ENCODE results near the gene PLEKHG5. TPM values are rescaled to one million over a fixed set of nuclear protein-coding genes. Genes with fewer than 3 reads are reported as not detected.

Gene PLEKHG5
- polyA plus RNA-seq, 2 of the 4 experiments (the other 2 are of a cell fraction) = 0.84 to 3.1 TPM

- TF ChIP-seq POLR2AphosphoS2 (conservative IDR thresholded peaks at IDR 0.05; ENCODE audit: low read length) (no peak), MAZ (IDR thresholded peaks at IDR 0.05; ENCODE audit: borderline replicate concordance, low read depth, low read length) (no peak), RCOR1 (IDR thresholded peaks at IDR 0.05; ENCODE audit: low read depth, low read length) (no peak), ZNF302 (CRISPR knock-in tag; IDR thresholded peaks at IDR 0.05) (no peak), RNF2 (IDR thresholded peaks at IDR 0.05; ENCODE audit: borderline replicate concordance, low read depth) (no peak), CEBPB (IDR thresholded peaks at IDR 0.05) (no peak)
- ATAC-seq (no peak), FAIRE-seq (no peak), DNase-seq (ENCODE audit: low read depth in 1 of 2, low spot score in 1 of 2) (no peak)
- no peak overlapping the region for H3K4me2 ChIP-seq
- H3K4me3 ChIP-seq = no peak overlapping the region
- no peak overlapping the region for H3K27ac ChIP-seq
- H3K4me1 ChIP-seq = no peaks in the 10 kb centered on the region; the same call in 2 of the 3 replicates
- WGBS (ENCODE audit: missing lambda C conversion rate) = 92% methylated on average over 11 of the region's 21 CpGs
- POLR2A ChIA-PET = no interaction called here
- CTCF ChIA-PET = interaction anchor here (0.8 to 1.3 kb wide), 2 partner anchors 8 to 11 kb away, joined by 3 to 6 read pairs; no protein-coding TSS in a partner anchor
- no peaks in the 10 kb centered on the region for H3K9me3 ChIP-seq
These were observed 25.9 kb downstream of the PLEKHG5 start for GRCh38 chr1:6465461-6466005.

- no peak overlapping the region for H3K4me3 ChIP-seq
- no peak overlapping the region for H3K27ac ChIP-seq
- no peak overlapping the region for H3K4me2 ChIP-seq
- ChIA-PET CTCF (interaction anchor here (0.6 to 0.8 kb wide), 2 partner anchors 9 to 79 kb away, joined by 3 read pairs; no protein-coding TSS in a partner anchor), POLR2A (no interaction called here)
- FAIRE-seq (no peak), ATAC-seq (no peak), DNase-seq (ENCODE audit: low read depth in 1 of 2, low spot score in 1 of 2) (no peak)
- TF ChIP-seq PBX3 (IDR thresholded peaks at IDR 0.05) (no peak), RAD21 (conservative IDR thresholded peaks at IDR 0.05 in 1 of 2, IDR thresholded peaks at IDR 0.05 in 1 of 2) (no peak)
- 88% methylated on average over 4 of the region's 5 CpGs for WGBS (ENCODE audit: missing lambda C conversion rate)
- H3K9me3 ChIP-seq = no peaks in the 10 kb centered on the region
- H3K4me1 ChIP-seq = no peaks in the 10 kb centered on the region; the same call in 2 of the 3 replicates
These were observed 26.6 kb downstream of the PLEKHG5 start for GRCh38 chr1:6464915-6465314.

GRCh38 chr1:6464514-6464836, 27.0 kb downstream of the PLEKHG5 start:
- no peak overlapping the region for H3K4me2 ChIP-seq
- H3K4me3 ChIP-seq = no peak overlapping the region
- TF ChIP-seq PHF8 (IDR thresholded peaks at IDR 0.05; ENCODE audit: borderline replicate concordance, low read depth) (no peak), BHLHE40 (IDR thresholded peaks at IDR 0.05; ENCODE audit: low read depth, low read length) (no peak), HEYL (CRISPR knock-in tag; IDR thresholded peaks at IDR 0.05) (no peak), EHMT2 (IDR thresholded peaks at IDR 0.05; ENCODE audit: low read depth) (no peak), HOXA7 (CRISPR knock-in tag; IDR thresholded peaks at IDR 0.05) (no peak), USF2 (IDR thresholded peaks at IDR 0.05) (no peak), KDM5A (IDR thresholded peaks at IDR 0.05) (no peak), ZNF302 (CRISPR knock-in tag; IDR thresholded peaks at IDR 0.05) (no peak), EHF (CRISPR knock-in tag; IDR thresholded peaks at IDR 0.05) (no peak), NFE2L2 (conservative IDR thresholded peaks at IDR 0.05; ENCODE audit: low read length) (no peak), RAD21 (conservative IDR thresholded peaks at IDR 0.05 in 1 of 2, IDR thresholded peaks at IDR 0.05 in 1 of 2) (no peak), HES2 (IDR thresholded peaks at IDR 0.05) (no peak), RFX5 (IDR thresholded peaks at IDR 0.05) (no peak), E2F6 (IDR thresholded peaks at IDR 0.05; ENCODE audit: borderline replicate concordance, low read depth) (no peak), CHD2 (IDR thresholded peaks at IDR 0.05; ENCODE audit: low read length, partially characterized antibody) (no peak), HDAC2 (IDR thresholded peaks at IDR 0.05) (no peak), SREBF2 (IDR thresholded peaks at IDR 0.05) (no peak), REST (IDR thresholded peaks at IDR 0.05) (no peak), CTCF (IDR thresholded peaks at IDR 0.05) (no peak), TFCP2L1 (CRISPR knock-in tag; IDR thresholded peaks at IDR 0.05) (no peak)
- no peaks in the 10 kb centered on the region for H3K9me3 ChIP-seq
- ATAC-seq (peak; percentile 37 to 75; a peak in 4 of 6 replicates), DNase-seq (ENCODE audit: low read depth in 1 of 2, low spot score in 1 of 2) (peak in 1 of 2 experiments; percentile 36), FAIRE-seq (no peak)
- H3K27ac ChIP-seq = no peak overlapping the region
- WGBS (ENCODE audit: missing lambda C conversion rate) = 68% methylated on average over 4 of the region's 7 CpGs
- H3K4me1 ChIP-seq = no peaks in the 10 kb centered on the region; the same call in 2 of the 3 replicates
- ChIA-PET CTCF (interaction anchor here (0.6 to 1.0 kb wide), 3 partner anchors 9 to 78 kb away, joined by 3 read pairs; no protein-coding TSS in a partner anchor), POLR2A (no interaction called here)
